ENCODE results near the gene AFMID. TPM values are rescaled to one million over a fixed set of nuclear protein-coding genes. Genes with fewer than 3 reads are reported as not detected.

AFMID gene
- total and polyA plus RNA-seq, 2 of the 13 experiments (the other 11 are each of a cell fraction or from before 2014, with no cell fraction given) = 249 to 270 TPM

- TF ChIP-seq HNF4G (IDR thresholded peaks at IDR 0.05; ENCODE audit: borderline replicate concordance, low read depth, low read length) (no peak), HNF4G (CRISPR knock-in tag; IDR thresholded peaks at IDR 0.05; ENCODE audit: borderline replicate concordance, low read depth) (peak; percentile 50; the same call in 1 of the 2 replicates), TFDP1 (CRISPR knock-in tag; IDR thresholded peaks at IDR 0.05; ENCODE audit: borderline replicate concordance) (peak; percentile 11; the same call in 1 of the 2 replicates), ZNF547 (CRISPR knock-in tag; IDR thresholded peaks at IDR 0.05) (no peak), ARID5B (CRISPR knock-in tag; IDR thresholded peaks at IDR 0.05) (0 out of 2 replicates have a peak, but pooled peaks have one; percentile 14), TRIM24 (CRISPR knock-in tag; IDR thresholded peaks at IDR 0.05) (no peak), ARHGAP35 (CRISPR knock-in tag; IDR thresholded peaks at IDR 0.05; ENCODE audit: borderline replicate concordance) (no peak), TRAFD1 (CRISPR knock-in tag; IDR thresholded peaks at IDR 0.05; ENCODE audit: borderline replicate concordance) (peak; percentile 41; the same call in 1 of the 2 replicates), U2AF2 (IDR thresholded peaks at IDR 0.05; ENCODE audit: low read depth, low read length) (no peak), E2F5 (CRISPR knock-in tag; conservative IDR thresholded peaks at IDR 0.05) (no peak), THRA (CRISPR knock-in tag; IDR thresholded peaks at IDR 0.05; ENCODE audit: borderline replicate concordance) (peak; percentile 41; the same call in 1 of the 2 replicates), ZNF441 (CRISPR knock-in tag; IDR thresholded peaks at IDR 0.05; ENCODE audit: borderline replicate concordance) (no peak), KDM1A (CRISPR knock-in tag; IDR thresholded peaks at IDR 0.05) (peak; percentile 43), POLR2AphosphoS2 (IDR thresholded peaks at IDR 0.05; ENCODE audit: low read depth, low read length) (no peak), NFRKB (IDR thresholded peaks at IDR 0.05) (no peak)
Observed at GRCh38 chr17:78148286-78149016, 38.7 kb upstream of the AFMID start (continued).

Data from HepG2 (cell line).